ENCODE measurements around the gene GSTK1. TPM values are rescaled to one million over a fixed set of nuclear protein-coding genes. Genes with fewer than 3 reads are reported as not detected.
"Not testable (repeated sequence)": the region's sequence is repeated elsewhere in the genome, so short reads cannot be mapped to it uniquely, and the experiment has no call there.

The GSTK1 gene
- total and polyA plus RNA-seq, 2 donors (not counting 1 experiment from before 2014, with no cell fraction given) = 181 to 315 TPM

DNA sequence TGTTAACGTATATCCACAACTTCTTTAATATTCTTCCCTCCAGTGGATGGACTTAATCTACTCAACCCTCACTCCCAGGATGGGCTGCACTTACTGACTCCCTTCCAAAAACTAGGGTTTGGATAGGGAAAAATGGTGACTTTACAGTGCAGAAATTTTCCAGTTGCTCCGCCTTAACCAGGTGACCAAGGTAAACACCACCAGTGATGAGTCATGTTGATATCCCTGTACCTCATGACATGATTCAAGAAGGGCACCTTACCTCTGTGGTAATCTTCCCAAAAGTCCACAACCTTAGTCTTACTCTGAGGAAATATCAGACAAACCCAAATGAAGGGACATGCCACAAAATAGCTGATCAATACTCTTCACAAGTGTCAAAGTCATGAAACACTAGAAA lies 3.5 kb upstream of the GSTK1 start:
- intact Hi-C loops (cut with micrococcal nuclease) = loop anchor here (5.0 kb wide), 1 partner anchor 43 kb away; no protein-coding TSS in a partner anchor
- WGBS (ENCODE audit: insufficient coverage) = 83% methylated on average over 1 of the region's 2 CpGs
- H3K27ac ChIP-seq (ENCODE audit: low read length in 2 of 2) = peak overlapping the region; percentile 32 to 94

DNA sequence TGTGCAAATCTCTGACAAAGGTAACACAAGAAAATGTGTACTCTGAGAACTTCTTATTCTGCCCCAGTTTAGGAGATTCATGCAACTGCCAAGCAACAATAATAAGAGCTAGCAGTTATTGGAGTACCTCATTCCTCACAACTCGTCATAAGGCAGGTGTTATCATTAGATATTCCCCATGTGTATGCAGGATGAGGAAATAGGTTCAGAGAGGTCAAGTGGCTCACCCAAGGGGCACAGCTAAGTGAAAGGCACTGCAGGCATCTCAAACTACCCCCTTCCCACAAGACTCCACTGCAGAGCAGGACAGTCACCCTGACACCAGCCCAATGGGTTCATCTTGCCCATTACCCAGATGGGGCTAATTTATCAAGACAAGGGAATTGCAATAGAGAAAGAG lies 1.3 kb upstream of the GSTK1 start:
- no peaks in the 10 kb centered on the region for H3K9me3 ChIP-seq (ENCODE audit: control extremely low read depth in 1 of 3, control insufficient read depth in 2 of 3, insufficient read depth in 1 of 3, low read length in 2 of 3)
- no peaks in the 10 kb centered on the region for H4K20me1 ChIP-seq (ENCODE audit: control insufficient read depth, insufficient read depth, low read length, poor library complexity, severe bottlenecking)
- H3K4me3 ChIP-seq (ENCODE audit: control extremely low read depth in 1 of 5, extremely low read depth in 1 of 5, insufficient read depth in 1 of 5, low read depth in 2 of 5, low read length in 4 of 5) = no peak overlapping the region
- no peaks in the 10 kb centered on the region for H3K27me3 ChIP-seq (replicated peaks in 1 of 4; ENCODE audit: control extremely low read depth in 1 of 4, control insufficient read depth in 3 of 4, insufficient read depth in 4 of 4, low read length in 3 of 4)
- Mint-ChIP-seq H3K27me3 (no peaks in the 10 kb centered on the region), H3K27ac (peak overlapping the region; percentile 81), H3K4me3 (peak overlapping the region; percentile 93), H3K9me3 (ENCODE audit: insufficient read depth) (no peaks in the 10 kb centered on the region), H3K4me1 (peaks cover 58% of the 10 kb centered on the region)
- no CpG with 5 or more reads among the region's 1 CpG for WGBS (ENCODE audit: insufficient coverage)
- H3K4me2 ChIP-seq (replicated peaks; ENCODE audit: low read depth, low read length, poor library complexity, severe bottlenecking) = no peak overlapping the region
- H3K79me2 ChIP-seq (ENCODE audit: control insufficient read depth, insufficient read depth, low read length) = peaks cover 16% of the 10 kb centered on the region
- peaks cover 0 to 4% of the 10 kb centered on the region in 2 experiments for H3K36me3 ChIP-seq (replicated peaks in 1 of 2; ENCODE audit: control extremely low read depth in 1 of 2, control insufficient read depth in 1 of 2, extremely low read depth in 1 of 2, insufficient read depth in 2 of 2, low read length in 1 of 2)
- peak overlapping the region in 1 of 2 donors; percentile 82 for H3K27ac ChIP-seq (ENCODE audit: low read length in 2 of 2)
- no peak for TF ChIP-seq EZH2 (IDR thresholded peaks at IDR 0.05; ENCODE audit: borderline replicate concordance, insufficient read depth, low read depth, low read length, poor library complexity, severe bottlenecking)
- TF ChIP-seq, protein P1, sequence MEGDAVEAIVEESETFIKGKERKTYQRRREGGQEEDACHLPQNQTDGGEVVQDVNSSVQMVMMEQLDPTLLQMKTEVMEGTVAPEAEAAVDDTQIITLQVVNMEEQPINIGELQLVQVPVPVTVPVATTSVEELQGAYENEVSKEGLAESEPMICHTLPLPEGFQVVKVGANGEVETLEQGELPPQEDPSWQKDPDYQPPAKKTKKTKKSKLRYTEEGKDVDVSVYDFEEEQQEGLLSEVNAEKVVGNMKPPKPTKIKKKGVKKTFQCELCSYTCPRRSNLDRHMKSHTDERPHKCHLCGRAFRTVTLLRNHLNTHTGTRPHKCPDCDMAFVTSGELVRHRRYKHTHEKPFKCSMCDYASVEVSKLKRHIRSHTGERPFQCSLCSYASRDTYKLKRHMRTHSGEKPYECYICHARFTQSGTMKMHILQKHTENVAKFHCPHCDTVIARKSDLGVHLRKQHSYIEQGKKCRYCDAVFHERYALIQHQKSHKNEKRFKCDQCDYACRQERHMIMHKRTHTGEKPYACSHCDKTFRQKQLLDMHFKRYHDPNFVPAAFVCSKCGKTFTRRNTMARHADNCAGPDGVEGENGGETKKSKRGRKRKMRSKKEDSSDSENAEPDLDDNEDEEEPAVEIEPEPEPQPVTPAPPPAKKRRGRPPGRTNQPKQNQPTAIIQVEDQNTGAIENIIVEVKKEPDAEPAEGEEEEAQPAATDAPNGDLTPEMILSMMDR (IDR thresholded peaks at IDR 0.05) = no peak
- H2AFZ ChIP-seq (ENCODE audit: insufficient read depth, low read depth, low read length, poor library complexity, severe bottlenecking) = no peak overlapping the region
- intact Hi-C loops (cut with micrococcal nuclease) = loop anchor here (2.0 to 5.0 kb wide), 2 partner anchors 40 to 119 kb away; partner anchors contain the start of gene ZYX
- POLR2A ChIA-PET = no interaction called here
- no peak for ATAC-seq (ENCODE audit: low read depth)
- peaks cover 41 to 42% of the 10 kb centered on the region in 2 donors for H3K4me1 ChIP-seq (ENCODE audit: control insufficient read depth in 2 of 2, insufficient read depth in 2 of 2, low read length in 2 of 2)
- DNase-seq = no peak
- CTCF ChIA-PET = interaction anchor here (4.8 kb wide), 1 partner anchor 22 kb away, joined by 35 read pairs; no protein-coding TSS in a partner anchor
- no peak overlapping the region for H3K9ac ChIP-seq (ENCODE audit: low read length)

More for the DNA sequence above, 3.5 kb upstream of the GSTK1 start:
- H3K9ac ChIP-seq (ENCODE audit: low read length) = no peak overlapping the region
- no peak overlapping the region for H2AFZ ChIP-seq (ENCODE audit: insufficient read depth, low read depth, low read length, poor library complexity, severe bottlenecking)
- H3K4me3 Mint-ChIP-seq = peak overlapping the region; percentile 21
- no peaks in the 10 kb centered on the region for H3K9me3 Mint-ChIP-seq (ENCODE audit: insufficient read depth)
- ATAC-seq (ENCODE audit: low read depth) = no peak
- POLR2A ChIA-PET = no interaction called here
- no peak overlapping the region for H3K4me2 ChIP-seq (replicated peaks; ENCODE audit: low read depth, low read length, poor library complexity, severe bottlenecking)
- H3K79me2 ChIP-seq (ENCODE audit: control insufficient read depth, insufficient read depth, low read length) = peaks cover 16% of the 10 kb centered on the region
- H4K20me1 ChIP-seq (ENCODE audit: control insufficient read depth, insufficient read depth, low read length, poor library complexity, severe bottlenecking) = no peaks in the 10 kb centered on the region
- no peak overlapping the region for H3K4me3 ChIP-seq (ENCODE audit: control extremely low read depth in 1 of 5, extremely low read depth in 1 of 5, insufficient read depth in 1 of 5, low read depth in 2 of 5, low read length in 4 of 5)
- no peaks in the 10 kb centered on the region for H3K27me3 Mint-ChIP-seq
- H3K4me1 ChIP-seq (ENCODE audit: control insufficient read depth in 2 of 2, insufficient read depth in 2 of 2, low read length in 2 of 2) = peaks cover 45 to 52% of the 10 kb centered on the region in 2 donors
- DNase-seq = peak; percentile 27
- no peaks in the 10 kb centered on the region for H3K27me3 ChIP-seq (replicated peaks in 1 of 4; ENCODE audit: control extremely low read depth in 1 of 4, control insufficient read depth in 3 of 4, insufficient read depth in 4 of 4, low read length in 3 of 4)
- CTCF ChIA-PET = interaction anchor here (1.2 to 1.6 kb wide), 2 partner anchors 20 to 39 kb away, joined by 3 to 4 read pairs; no protein-coding TSS in a partner anchor
- no peak for TF ChIP-seq EZH2 (IDR thresholded peaks at IDR 0.05; ENCODE audit: borderline replicate concordance, insufficient read depth, low read depth, low read length, poor library complexity, severe bottlenecking)
- TF ChIP-seq, protein P1 (IDR thresholded peaks at IDR 0.05) = no peak
- peaks cover 65% of the 10 kb centered on the region for H3K4me1 Mint-ChIP-seq
- H3K9me3 ChIP-seq (ENCODE audit: control extremely low read depth in 1 of 3, control insufficient read depth in 2 of 3, insufficient read depth in 1 of 3, low read length in 2 of 3) = no peaks in the 10 kb centered on the region
- H3K27ac Mint-ChIP-seq = peak overlapping the region; percentile 66
- no peaks in the 10 kb centered on the region for H3K36me3 ChIP-seq (replicated peaks in 1 of 2; ENCODE audit: control extremely low read depth in 1 of 2, control insufficient read depth in 1 of 2, extremely low read depth in 1 of 2, insufficient read depth in 2 of 2, low read length in 1 of 2)

DNA sequence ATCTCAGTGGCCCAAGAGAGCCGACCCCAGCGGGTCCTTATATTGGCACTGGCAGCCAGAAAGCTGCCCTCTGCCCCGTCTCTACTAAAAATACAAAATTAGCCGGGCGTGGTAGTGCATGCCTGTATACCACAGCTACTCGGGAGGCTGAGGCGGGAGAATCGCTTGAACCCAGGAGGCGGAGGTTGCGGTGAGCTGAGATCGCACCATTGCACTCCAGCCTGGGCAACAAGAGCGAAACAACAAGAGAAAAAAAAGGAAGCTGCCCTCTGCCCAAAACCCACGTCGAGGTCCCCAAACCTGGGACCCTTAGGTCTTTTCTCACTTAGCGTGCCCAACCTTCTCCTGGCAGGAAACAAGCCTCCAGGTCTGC lies 941 bp downstream of the GSTK1 start:
- H3K27me3 Mint-ChIP-seq; DNase-seq; H3K27me3 ChIP-seq (replicated peaks in 1 of 4; ENCODE audit: control extremely low read depth in 1 of 4, control insufficient read depth in 3 of 4, insufficient read depth in 4 of 4, low read length in 3 of 4); H3K9me3 ChIP-seq (ENCODE audit: control extremely low read depth in 1 of 3, control insufficient read depth in 2 of 3, insufficient read depth in 1 of 3, low read length in 2 of 3); H4K20me1 ChIP-seq (ENCODE audit: control insufficient read depth, insufficient read depth, low read length, poor library complexity, severe bottlenecking); H3K9me3 Mint-ChIP-seq (ENCODE audit: insufficient read depth); ATAC-seq (ENCODE audit: low read depth): not testable (repeated sequence)
- H2AFZ ChIP-seq (ENCODE audit: insufficient read depth, low read depth, low read length, poor library complexity, severe bottlenecking) = peak overlapping the region; percentile 80
- peaks cover 5 to 26% of the 10 kb centered on the region in 2 experiments for H3K36me3 ChIP-seq (replicated peaks in 1 of 2; ENCODE audit: control extremely low read depth in 1 of 2, control insufficient read depth in 1 of 2, extremely low read depth in 1 of 2, insufficient read depth in 2 of 2, low read length in 1 of 2)
- peak overlapping the region; percentile 91 for H3K27ac Mint-ChIP-seq
- ChIA-PET POLR2A (interaction anchor here (0.6 to 2.1 kb wide), 2 partner anchors 9 to 25 kb away, joined by 6 to 10 read pairs; no protein-coding TSS in a partner anchor), CTCF (interaction anchor here (0.9 to 4.8 kb wide), 2 partner anchors 24 to 41 kb away, joined by 3 to 35 read pairs; no protein-coding TSS in a partner anchor)
- H3K27ac ChIP-seq (ENCODE audit: low read length in 2 of 2) = peak overlapping the region in 1 of 2 donors; percentile 82
- peaks cover 27 to 32% of the 10 kb centered on the region in 2 donors for H3K4me1 ChIP-seq (ENCODE audit: control insufficient read depth in 2 of 2, insufficient read depth in 2 of 2, low read length in 2 of 2)
- H3K4me2 ChIP-seq (replicated peaks; ENCODE audit: low read depth, low read length, poor library complexity, severe bottlenecking) = peak overlapping the region; percentile 77
- peaks cover 16% of the 10 kb centered on the region for H3K79me2 ChIP-seq (ENCODE audit: control insufficient read depth, insufficient read depth, low read length)
- H3K4me3 ChIP-seq (ENCODE audit: control extremely low read depth in 1 of 5, extremely low read depth in 1 of 5, insufficient read depth in 1 of 5, low read depth in 2 of 5, low read length in 4 of 5) = peak overlapping the region; percentile 73 to 99 (median 90)
- intact Hi-C loops (cut with micrococcal nuclease) = loop anchor here (5.0 kb wide), 1 partner anchor 38 kb away; no protein-coding TSS in a partner anchor
- peaks cover 49% of the 10 kb centered on the region for H3K4me1 Mint-ChIP-seq
- peak overlapping the region; percentile 93 for H3K4me3 Mint-ChIP-seq
- 67% methylated on average over 9 of the region's 15 CpGs for WGBS (ENCODE audit: insufficient coverage)
- peak overlapping the region; percentile 92 for H3K9ac ChIP-seq (ENCODE audit: low read length)

All from B cell (primary cell).